Esophagus muscularis mucosa (tissue), 4 donors: ENCODE results near the gene CC2D1A. TPM values are rescaled to one million over a fixed set of nuclear protein-coding genes. Genes with fewer than 3 reads are reported as not detected.

Source experiments
- DNase-seq: peaks from one replicate; pipeline ENCODE4 v3.0.0-alpha.2; 2017; ENCODE audit errors: extremely low spot score
- H3K27ac ChIP-seq, 4 donors: fragments of 200-600 bp; sonication (generic); replicated peaks in 1 of 4; 1 replicate in 3 of 4; 2 replicates in 1 of 4; pipeline ENCODE4 v1.5.1; 2016 to 2019; ENCODE audit warnings: mild to moderate bottlenecking in 1 of 4
- H3K27me3 ChIP-seq, 4 donors: fragments of 200-600 bp; sonication (generic); one replicate each; pipeline versions ENCODE4 v1.5.1 to v1.6.0; 2016 to 2019
- H3K36me3 ChIP-seq, 4 donors: fragments of 200-600 bp; sonication (generic); one replicate each; pipeline ENCODE4 v1.5.1; 2016 to 2019
- H3K4me1 ChIP-seq, 4 donors: fragments of 200-600 bp; sonication (generic); one replicate each; pipeline ENCODE4 v1.5.1; 2016 to 2019
- H3K4me3 ChIP-seq, 4 donors: fragments of 200-600 bp; sonication (generic); 1 replicate in 2 of 4; 2 replicates in 2 of 4; pipeline ENCODE4 v1.5.1; 2016 to 2019; ENCODE audit warnings: mild to moderate bottlenecking in 4 of 4, moderate library complexity in 1 of 4
- H3K9me3 ChIP-seq, 4 donors: fragments of 200-600 bp; sonication (generic); 1 replicate in 3 of 4; 2 replicates in 1 of 4; pipeline ENCODE4 v1.5.1; 2016 to 2019
- EP300 ChIP-seq: sonication (generic); formaldehyde crosslinking; IDR thresholded peaks from one replicate; pipeline ENCODE4 v1.6.1; 2017; ENCODE audit warnings: antibody characterized with exemption
- POLR2A ChIP-seq: fragments of 450-650 bp; IDR thresholded peaks from one replicate; pipeline ENCODE4 v1.6.1; 2017; ENCODE audit warnings: antibody characterized with exemption, moderate library complexity, mild to moderate bottlenecking, low read depth
- POLR2AphosphoS5 ChIP-seq, 2 donors: sonication (generic); formaldehyde crosslinking; IDR thresholded peaks; one replicate each; pipeline ENCODE4 v1.6.1; 2017; ENCODE audit warnings: antibody characterized with exemption in 2 of 2
- WGBS: methylation state at CpG from one replicate; pipeline ENCODE4 v1.1.5; 2018; 5-methylcytosine and 5-hydroxymethylcytosine counted together
- intact Hi-C: fragments of 100-400 bp; cut with DNase I; formaldehyde crosslinking; loops from one replicate; pipeline ENCODE4 v1.15.1; 2023
- total RNA-seq, 4 donors: library from RNA; depleted of rRNA; stranded (reverse); fragments of >200 nt; gene quantifications; one replicate each; pipeline versions ENCODE4 v1.1.0 to v1.2.1, GENCODE V29; 2016
- TF ChIP-seq, protein P1 (sequence below), 3 experiments: fragments of 200-600 bp in 2 of 3; fragments of 450-650 bp in 1 of 3; sonication (generic) in 2 of 3; IDR thresholded peaks; one replicate each; pipeline ENCODE4 v1.5.1; 2017 to 2019; ENCODE audit warnings: antibody characterized with exemption in 3 of 3, mild to moderate bottlenecking in 2 of 3, moderate library complexity in 1 of 3

The CC2D1A gene
- total RNA-seq, 4 donors from 2014 or later, result 22.9 to 42.8 (median 33.6) TPM

DNA sequence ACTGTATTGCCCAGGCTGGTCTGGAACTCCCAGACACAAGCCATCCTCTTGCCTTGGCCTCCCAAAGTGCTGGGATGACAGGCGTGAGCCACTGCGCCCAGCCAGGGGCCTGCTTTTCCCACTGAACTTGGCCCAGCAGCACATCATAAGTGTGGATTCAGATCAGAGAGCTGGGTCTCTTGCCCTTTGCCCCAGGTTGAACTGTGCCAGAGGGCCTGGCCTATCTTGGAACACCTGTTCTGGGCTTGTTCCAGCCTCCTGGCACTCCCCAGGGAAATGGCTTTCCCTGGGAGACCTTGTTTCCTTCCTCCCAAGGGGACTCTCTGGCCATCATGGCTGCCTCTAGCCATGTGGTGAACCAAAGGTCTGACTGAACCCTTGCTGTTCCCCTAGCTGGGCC is 3.4 kb downstream of the CC2D1A start:
- no peak for DNase-seq
- Histone ChIP-seq H3K27ac (no peak overlapping the region), H3K27me3 (peaks cover 0 to 7% (median 0%) of the 10 kb centered on the region in 4 donors), H3K9me3 (no peaks in the 10 kb centered on the region), H3K36me3 (peaks cover 27 to 53% (median 49%) of the 10 kb centered on the region in 4 donors), H3K4me1 (peaks cover 17 to 27% (median 21%) of the 10 kb centered on the region in 4 donors), H3K4me3 (no peak overlapping the region)
- 100% methylated on average over 2 of the region's 2 CpGs for WGBS
- TF ChIP-seq EP300 (no peak), POLR2AphosphoS5 (IDR thresholded peaks at IDR 0.05) (no peak), POLR2A (no peak)
- TF ChIP-seq, protein P1, sequence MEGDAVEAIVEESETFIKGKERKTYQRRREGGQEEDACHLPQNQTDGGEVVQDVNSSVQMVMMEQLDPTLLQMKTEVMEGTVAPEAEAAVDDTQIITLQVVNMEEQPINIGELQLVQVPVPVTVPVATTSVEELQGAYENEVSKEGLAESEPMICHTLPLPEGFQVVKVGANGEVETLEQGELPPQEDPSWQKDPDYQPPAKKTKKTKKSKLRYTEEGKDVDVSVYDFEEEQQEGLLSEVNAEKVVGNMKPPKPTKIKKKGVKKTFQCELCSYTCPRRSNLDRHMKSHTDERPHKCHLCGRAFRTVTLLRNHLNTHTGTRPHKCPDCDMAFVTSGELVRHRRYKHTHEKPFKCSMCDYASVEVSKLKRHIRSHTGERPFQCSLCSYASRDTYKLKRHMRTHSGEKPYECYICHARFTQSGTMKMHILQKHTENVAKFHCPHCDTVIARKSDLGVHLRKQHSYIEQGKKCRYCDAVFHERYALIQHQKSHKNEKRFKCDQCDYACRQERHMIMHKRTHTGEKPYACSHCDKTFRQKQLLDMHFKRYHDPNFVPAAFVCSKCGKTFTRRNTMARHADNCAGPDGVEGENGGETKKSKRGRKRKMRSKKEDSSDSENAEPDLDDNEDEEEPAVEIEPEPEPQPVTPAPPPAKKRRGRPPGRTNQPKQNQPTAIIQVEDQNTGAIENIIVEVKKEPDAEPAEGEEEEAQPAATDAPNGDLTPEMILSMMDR (IDR thresholded peaks at IDR 0.05), result no peak
- intact Hi-C loops, result no loop called here

DNA sequence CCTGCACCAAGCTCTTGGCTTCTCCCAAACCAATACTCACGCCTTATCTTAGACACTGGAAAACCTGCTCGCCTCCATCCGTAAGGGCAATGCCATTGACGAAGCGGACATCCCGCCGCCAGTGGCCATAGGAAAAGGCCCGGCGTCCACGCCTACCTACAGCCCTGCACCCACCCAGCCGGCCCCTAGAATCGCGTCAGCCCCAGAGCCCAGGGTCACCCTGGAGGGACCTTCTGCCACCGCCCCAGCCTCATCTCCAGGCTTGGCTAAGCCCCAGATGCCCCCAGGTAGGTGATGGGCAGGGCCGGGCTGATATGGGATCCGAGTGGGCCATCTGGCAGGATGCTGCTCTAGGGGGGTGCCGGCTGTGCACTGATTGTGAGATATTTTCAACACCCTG is 7.4 kb downstream of the CC2D1A start:
- DNase-seq, result no peak
- no peak overlapping the region for H3K4me3 ChIP-seq
- no peaks in the 10 kb centered on the region for H3K27me3 ChIP-seq
- peaks cover 48 to 92% (median 79%) of the 10 kb centered on the region in 4 donors for H3K36me3 ChIP-seq
- TF ChIP-seq, protein P1 (IDR thresholded peaks at IDR 0.05), result no peak
- no peak for TF ChIP-seq POLR2AphosphoS5 (IDR thresholded peaks at IDR 0.05)
- no peak for TF ChIP-seq POLR2A
- no peak for TF ChIP-seq EP300
- H3K27ac ChIP-seq, result no peak overlapping the region
- intact Hi-C loops, result no loop called here
- no peaks in the 10 kb centered on the region for H3K9me3 ChIP-seq
- 97% methylated on average over 10 of the region's 17 CpGs for WGBS
- no peaks in the 10 kb centered on the region for H3K4me1 ChIP-seq

DNA sequence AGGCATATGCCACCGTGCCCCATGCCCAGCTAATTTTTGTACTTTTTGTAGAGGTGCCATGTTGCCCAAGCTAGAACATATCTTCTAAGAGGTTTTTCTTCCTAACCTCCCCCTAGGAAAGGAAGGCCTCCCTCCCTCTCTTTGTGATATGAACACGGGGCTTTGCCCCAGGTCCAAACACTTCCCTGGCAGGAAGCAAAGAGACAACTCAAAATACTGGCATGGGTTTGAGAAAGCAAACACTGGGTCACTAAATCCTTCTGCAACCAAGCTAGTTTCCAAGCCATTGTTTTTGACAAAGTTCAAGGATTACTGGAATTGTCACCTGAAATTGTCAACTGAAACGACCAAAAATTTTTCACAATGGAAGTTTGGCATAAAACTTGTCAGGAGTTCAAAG is 8.8 kb downstream of the CC2D1A start:
- TF ChIP-seq POLR2A (no peak), POLR2AphosphoS5 (IDR thresholded peaks at IDR 0.05) (no peak), EP300 (no peak)
- TF ChIP-seq, protein P1 (IDR thresholded peaks at IDR 0.05), result no peak
- peaks cover 61 to 99% (median 87%) of the 10 kb centered on the region in 4 donors for H3K36me3 ChIP-seq
- H3K27ac ChIP-seq, result no peak overlapping the region
- H3K4me1 ChIP-seq, result no peaks in the 10 kb centered on the region
- DNase-seq, result no peak
- intact Hi-C loops, result no loop called here
- H3K4me3 ChIP-seq, result no peak overlapping the region
- 93% methylated on average over 3 of the region's 3 CpGs for WGBS
- no peaks in the 10 kb centered on the region for H3K9me3 ChIP-seq
- no peaks in the 10 kb centered on the region for H3K27me3 ChIP-seq

GRCh38 chr19:13917888-13918406 is 11.9 kb downstream of the CC2D1A start:
- 79% methylated on average over 12 of the region's 14 CpGs for WGBS
- intact Hi-C loops, result no loop called here

More at GRCh38 chr19:13917888-13918406, 11.9 kb downstream of the CC2D1A start:
- TF ChIP-seq POLR2A (no peak), POLR2AphosphoS5 (IDR thresholded peaks at IDR 0.05) (peak in 1 of 2 donors; percentile 6), EP300 (no peak)
- TF ChIP-seq, protein P1 (IDR thresholded peaks at IDR 0.05), result no peak
- no peaks in the 10 kb centered on the region for H3K4me1 ChIP-seq
- peaks cover 61 to 99% (median 91%) of the 10 kb centered on the region in 4 donors for H3K36me3 ChIP-seq
- no peak overlapping the region for H3K4me3 ChIP-seq
- H3K9me3 ChIP-seq, result peaks cover 0 to 5% (median 2%) of the 10 kb centered on the region in 4 donors
- H3K27me3 ChIP-seq, result no peaks in the 10 kb centered on the region
- no peak overlapping the region for H3K27ac ChIP-seq
- DNase-seq, result no peak
